ENCODE measurements around the gene PLEKHA7.

PLEKHA7 gene

DNA sequence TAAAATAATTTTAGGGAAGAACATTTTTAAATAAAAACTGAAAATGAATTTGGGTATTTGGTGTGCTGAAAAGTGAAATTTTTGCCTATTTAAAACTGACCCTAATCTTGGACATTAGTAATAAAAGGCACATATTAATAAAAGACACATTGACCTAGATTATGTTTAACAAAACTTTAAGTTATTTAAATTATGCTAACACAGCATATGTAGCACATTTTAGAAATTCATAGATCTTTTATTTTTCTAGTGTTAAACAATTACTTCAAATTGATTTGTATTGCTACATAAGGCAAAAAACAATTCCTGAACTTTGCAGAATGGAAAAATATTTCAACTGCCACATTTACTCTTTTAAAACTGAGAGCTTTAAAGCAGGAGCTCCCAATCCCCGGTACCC lies 265.1 kb downstream of the PLEKHA7 start:
- no peak for DNase-seq (ENCODE audit: low read depth in 2 of 2, low spot score in 1 of 2)

DNA sequence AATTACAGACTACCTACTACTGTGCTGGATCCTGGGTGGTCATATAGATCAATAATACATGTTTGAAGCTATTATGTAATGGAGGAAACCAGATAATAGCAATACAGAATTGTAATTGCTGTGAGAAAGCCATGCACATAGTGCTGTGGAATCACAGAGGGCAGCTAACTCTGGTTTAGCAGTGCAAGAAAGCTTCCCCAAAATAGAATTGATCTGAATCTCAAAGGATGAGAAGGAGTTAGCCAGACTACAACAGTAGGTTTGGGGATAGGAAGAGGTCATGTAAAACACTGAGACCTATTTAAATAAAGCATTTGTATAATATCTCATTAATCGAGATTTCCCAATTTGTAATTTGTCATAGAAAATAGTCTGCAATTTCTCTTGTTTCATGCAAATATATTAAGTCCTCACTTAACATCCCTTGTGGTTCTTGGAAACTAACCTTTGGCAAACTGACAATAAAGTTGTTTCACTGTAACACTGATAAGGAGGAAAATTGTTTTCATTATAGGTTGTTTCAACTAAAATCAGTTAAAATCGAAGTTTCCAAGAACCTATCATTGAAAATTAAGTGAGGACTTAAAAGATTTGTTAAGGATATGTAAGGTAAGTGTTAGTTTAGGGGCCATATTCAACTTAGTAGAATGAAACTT lies 268.1 kb downstream of the PLEKHA7 start:
- no peak for DNase-seq (ENCODE audit: low read depth in 2 of 2, low spot score in 1 of 2)

DNA sequence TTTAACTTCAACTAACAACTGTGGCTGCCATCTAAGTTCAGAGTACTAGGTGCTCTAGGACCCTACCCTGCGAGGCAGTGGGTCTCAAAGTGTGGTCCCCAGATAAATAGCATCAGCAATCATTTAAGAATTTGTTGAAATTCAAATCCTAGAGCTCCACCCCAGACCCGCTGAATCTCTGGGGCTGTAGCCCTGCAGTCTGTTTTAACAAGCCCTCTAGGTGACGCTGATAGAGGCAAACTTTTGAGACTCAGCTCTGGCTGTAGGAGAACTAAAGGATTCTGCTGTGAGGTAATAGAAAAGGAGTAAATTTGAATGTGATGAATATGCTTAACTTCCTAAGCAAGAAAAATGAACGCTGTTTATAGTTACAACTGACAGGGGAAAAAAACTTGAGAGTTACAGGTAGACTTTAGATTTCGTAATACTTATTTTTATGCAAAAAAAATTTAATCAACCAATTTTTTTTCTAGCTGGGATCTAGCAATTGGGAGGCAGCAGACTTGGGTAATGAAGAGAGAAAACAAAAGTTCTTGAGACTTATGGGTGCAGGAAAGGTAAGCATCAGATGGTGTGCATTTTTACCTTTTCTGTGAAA lies 270.0 kb downstream of the PLEKHA7 start:
- DNase-seq (ENCODE audit: low read depth in 2 of 2, low spot score in 1 of 2): no peak

DNA sequence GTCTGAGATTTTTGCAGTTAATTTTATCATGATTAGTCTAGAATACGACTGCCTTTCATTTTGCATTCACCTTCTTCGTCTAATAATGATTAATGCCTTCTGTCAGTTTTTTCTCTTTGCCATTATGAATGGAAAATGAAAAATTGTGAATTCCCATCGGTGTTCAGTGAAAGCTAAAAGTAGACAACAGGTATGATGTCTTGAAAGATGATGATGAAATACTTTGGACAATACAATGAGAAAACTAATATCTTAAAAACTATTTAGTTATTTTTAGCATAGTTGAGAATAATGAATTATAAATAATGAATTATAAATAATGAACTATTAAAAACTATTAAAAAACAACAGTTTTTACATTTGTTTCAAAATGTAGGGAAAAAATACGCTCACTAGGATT lies 270.7 kb downstream of the PLEKHA7 start:
- no peak for DNase-seq (ENCODE audit: low read depth in 2 of 2, low spot score in 1 of 2)

DNA sequence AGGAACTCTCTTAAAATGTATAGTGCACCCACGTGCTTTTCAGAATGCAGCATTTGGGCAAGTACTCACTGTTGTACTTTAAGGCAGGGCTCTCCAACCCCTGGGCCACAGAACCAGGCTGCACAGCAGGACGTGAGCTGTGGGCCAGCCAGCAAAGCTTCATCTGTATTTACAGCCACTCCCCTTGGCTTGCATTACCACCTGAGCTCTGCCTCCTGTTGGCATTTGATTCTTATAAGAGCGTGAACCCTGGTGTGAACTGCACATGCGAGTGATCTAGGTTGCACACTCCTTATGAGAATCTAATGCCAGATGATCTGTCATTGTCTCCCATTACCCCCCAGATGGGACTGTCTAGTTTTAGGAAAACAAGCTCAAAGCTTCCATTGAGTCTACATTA lies 272.7 kb downstream of the PLEKHA7 start:
- no peak for DNase-seq (ENCODE audit: low read depth in 2 of 2, low spot score in 1 of 2)

DNA sequence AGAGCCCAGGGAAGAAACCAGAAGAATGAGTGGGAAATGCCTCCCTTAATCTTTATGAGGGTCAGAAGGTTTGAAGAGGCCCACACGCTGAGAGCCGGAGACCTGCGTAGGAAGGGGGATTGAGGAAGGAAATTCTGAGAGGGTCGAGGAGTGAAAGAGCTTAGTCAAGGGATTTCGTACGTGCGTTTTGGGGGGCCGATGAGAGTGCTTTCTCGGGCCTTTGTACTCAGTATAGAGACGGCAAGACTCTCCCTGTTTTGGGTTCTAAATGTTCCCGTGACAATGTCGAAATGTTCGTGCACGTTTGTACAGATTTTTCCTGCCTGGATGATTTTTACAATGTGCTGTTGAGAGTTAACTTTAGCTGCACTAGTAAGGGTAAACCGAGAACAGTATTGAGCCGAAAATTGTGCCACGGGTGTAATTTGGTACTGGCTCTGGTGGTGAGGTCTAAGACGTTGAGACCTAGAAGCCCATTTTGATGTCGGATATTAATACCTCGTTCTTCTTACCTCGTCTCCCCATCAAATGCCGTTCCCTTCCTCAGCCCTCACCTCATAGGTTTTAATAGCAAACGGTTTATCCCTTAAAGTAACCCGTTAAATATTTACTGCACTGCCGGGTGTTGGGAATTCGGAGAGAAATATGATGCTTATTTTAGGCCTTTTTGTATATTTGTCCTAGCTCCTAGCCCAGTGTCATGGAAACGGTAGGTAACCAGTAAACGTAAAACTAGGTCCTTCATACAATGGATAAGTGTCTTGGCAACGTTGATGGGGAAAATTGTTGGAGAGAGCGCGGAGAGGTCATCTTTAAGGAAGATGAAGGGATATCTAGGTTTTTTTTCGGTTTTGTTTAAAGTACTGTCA lies 275.0 kb downstream of the PLEKHA7 start:
- DNase-seq (ENCODE audit: low read depth in 2 of 2, low spot score in 1 of 2): no peak

DNA sequence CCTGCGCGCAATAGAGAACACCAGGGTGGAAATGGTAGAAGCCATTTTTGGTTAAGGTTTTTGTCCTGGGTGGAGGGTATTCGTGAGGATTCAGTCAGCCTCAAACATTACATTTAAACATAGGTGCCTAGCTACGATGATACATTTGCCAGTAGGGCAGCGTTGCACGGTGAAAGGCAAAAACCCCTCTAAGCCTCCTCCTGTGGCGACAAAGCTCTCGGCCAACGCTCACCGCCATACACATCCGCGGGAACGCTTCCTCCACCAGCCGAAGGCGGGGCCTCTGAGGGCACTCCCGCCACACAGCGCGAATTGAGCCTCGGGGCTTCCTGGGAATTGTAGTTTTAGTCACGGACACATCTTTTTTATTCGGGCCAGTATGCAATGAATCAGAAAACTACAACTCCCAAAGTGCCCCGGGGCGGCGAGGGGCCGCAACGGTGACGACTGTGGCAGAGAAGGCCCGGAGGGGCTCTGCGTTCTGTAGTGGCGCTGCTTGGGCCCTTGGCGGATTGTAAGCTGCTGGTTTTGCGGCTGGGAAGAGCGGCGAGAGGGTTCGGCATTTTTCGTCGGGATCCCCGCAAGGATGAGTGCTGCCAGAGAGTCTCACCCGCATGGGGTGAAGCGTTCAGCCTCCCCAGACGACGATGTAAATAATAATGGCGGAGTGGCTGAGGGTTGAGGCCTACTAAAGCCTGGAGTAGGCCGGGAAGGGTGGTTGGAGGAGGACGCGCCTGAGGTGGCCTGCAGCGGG lies 275.8 kb downstream of the PLEKHA7 start, which contains the start of gene C11orf58:
Gene C11orf58, plus strand, starts transcription at position 455 of the 754 bp plus-strand sequence. Its CDS starts 132 bp downstream, at position 587.
- peak; percentile 86 to 89 for DNase-seq (ENCODE audit: low read depth in 2 of 2, low spot score in 1 of 2)

DNA sequence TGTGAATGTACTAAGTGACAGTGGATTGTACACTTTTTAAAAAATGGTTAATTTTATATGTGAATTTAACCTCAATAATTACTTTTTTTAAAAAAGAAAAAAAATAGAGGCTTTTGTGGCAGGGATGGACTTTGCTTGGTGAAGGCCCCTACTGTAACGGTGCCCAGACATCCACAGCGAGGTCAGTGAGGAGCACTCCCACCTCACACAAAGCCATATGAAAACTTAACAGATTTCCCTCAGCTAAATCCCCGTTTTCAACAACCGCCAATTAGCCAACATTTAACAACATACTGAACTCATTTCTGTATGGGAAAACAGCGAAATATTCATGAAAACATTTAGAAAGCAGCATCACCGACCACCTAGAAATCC lies 276.4 kb downstream of the PLEKHA7 start:
- DNase-seq (ENCODE audit: low read depth in 2 of 2, low spot score in 1 of 2): no peak

Data from stimulated activated CD8-positive, alpha-beta memory T cell treated with anti-CD3 and anti-CD28 coated beads, Interleukin-4, amount 100 ng/mL, for 4 hours (primary cell).